ENCODE data around the gene DVL1.
A peak's percentile ranks its signal among the peaks of the same experiment; 100 is the strongest.

Gene DVL1

DNA sequence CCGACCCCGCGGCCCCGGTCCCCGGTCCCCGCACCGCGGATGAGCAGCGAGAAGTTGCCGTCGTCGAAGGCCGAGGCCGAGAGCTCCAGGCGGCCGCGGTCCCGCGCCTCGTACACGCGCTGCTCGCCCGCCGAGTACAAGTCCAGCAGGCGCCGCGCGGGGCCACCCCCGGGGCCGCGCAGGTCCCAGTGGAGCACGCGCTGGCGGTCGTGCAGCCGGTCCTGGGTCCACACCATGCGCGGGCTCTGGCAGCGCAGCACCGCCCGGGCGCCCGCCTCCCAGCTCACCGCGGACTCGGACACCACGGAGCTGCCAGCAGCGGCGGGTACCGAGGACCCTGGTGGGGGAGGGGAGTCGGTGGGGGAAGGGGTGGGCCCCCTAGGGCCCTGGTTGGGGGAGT lies 6.2 kb upstream of the DVL1 start:
- no peak for DNase-seq

- no peak for DNase-seq
Measured at GRCh38 chr1:1354271-1355247, 5.3 kb upstream of the DVL1 start.

GRCh38 chr1:1353389-1354151 lies 4.4 kb upstream of the DVL1 start:
- DNase-seq = no peak

DNA sequence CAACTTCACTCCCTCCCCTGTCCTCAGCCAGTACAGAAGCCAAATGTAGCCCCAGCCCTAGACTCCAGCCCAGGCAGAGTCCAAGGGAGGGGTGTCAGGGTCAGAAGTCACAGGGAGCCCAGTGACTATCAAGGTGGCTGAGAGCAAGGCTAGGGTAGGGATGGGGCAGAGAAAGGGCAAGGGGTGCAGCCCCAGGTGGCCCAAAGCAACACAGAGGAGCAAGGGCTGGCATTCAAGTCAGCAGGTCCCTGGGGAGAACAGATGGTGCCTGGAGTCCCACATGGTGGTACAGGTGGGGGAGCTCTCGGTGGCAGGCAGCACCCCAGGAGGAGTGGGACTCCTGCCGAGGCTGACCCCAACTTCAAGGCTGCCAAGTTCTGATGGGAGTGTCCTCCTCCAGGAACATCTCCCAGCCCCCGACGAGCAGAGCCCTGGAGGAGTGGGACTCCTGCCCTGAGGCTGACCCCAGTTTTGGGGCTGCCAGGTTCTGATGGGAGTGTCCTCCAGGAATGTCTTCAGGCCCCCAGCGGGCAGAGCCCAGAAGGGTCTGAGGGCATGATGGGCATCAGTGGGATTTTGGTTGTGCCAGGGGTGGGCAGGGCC lies 3.7 kb upstream of the DVL1 start:
- no peak for DNase-seq

DNA sequence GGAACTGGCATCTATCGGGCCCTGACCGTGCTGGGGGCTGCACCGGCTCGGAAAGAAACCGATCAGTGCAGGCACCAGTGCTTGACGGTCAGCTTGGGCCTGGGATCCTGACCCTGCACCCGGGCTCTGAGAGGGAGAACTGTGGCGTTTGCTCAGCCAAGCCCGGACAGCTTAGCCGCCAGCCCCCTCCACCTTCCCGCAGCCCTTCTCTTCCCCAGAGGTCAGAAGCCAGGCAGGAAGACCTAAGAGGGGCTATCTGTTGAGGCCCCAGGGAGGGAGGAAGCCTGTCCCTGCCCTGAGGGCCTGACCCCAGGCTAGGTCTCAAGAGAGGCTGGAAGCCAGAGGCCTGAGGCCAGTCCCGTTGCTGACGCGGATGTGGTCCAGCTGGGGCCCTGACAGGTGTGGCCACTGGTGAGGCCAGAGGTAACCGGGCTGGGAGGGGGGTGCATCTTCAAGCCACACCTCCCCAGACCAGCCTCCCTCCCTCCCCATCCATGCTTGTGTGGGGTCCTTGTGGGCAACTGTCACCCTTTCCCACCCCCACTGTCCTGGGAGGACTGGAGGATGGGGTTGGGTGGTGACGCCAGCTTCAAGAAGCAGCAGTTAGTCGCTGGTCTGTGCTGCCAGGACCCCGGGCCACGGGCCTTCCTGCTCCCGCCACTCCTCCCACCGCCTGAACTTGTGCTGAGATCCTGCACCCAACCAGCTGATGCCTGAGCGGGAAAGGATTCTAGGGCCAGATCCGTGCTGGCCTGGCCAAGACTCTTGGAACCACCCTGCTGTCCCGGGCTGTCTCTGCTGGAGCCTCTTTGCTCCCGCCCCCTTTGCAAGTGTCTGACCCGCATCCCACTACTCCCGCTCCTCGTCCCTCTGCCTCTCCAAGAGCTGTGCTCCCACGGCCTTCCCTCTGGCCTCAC lies 2.6 kb upstream of the DVL1 start:
- no peak for DNase-seq

GRCh38 chr1:1348420-1349255 lies 580 bp downstream of the DVL1 start:
- DNase-seq = peak in 1 of 2 donors; percentile 52

GRCh38 chr1:1347663-1348419 lies 1.4 kb downstream of the DVL1 start:
- no peak for DNase-seq

GRCh38 chr1:1347026-1347595 lies 2.1 kb downstream of the DVL1 start:
- DNase-seq = no peak

DNA sequence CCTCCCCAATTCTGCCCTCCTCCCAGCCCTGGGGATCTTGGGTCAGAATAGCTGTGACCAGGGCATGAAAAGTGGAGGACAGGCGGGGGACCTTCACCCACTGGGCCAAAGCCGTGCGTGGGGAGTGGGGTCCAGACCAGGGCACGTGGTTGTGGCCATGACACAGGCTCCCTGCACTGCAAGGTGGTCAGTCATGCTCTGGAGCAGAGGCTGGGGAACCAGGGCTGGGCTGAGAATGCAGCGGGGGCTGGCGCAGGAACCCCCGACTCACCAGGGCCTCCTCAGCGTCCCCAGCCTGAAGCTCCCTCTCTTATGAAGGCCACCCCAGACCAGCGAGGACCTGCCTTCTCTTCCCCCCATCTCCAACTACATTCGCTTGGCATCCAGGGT lies 2.7 kb downstream of the DVL1 start:
- no peak for DNase-seq

- no peak for DNase-seq
Measured at GRCh38 chr1:1345860-1346500, 3.2 kb downstream of the DVL1 start.

- no peak for DNase-seq
Measured at GRCh38 chr1:1345384-1345783, 3.8 kb downstream of the DVL1 start.

GRCh38 chr1:1344655-1345361 lies 4.4 kb downstream of the DVL1 start:
- DNase-seq = peak in 1 of 2 donors; percentile 51

DNA sequence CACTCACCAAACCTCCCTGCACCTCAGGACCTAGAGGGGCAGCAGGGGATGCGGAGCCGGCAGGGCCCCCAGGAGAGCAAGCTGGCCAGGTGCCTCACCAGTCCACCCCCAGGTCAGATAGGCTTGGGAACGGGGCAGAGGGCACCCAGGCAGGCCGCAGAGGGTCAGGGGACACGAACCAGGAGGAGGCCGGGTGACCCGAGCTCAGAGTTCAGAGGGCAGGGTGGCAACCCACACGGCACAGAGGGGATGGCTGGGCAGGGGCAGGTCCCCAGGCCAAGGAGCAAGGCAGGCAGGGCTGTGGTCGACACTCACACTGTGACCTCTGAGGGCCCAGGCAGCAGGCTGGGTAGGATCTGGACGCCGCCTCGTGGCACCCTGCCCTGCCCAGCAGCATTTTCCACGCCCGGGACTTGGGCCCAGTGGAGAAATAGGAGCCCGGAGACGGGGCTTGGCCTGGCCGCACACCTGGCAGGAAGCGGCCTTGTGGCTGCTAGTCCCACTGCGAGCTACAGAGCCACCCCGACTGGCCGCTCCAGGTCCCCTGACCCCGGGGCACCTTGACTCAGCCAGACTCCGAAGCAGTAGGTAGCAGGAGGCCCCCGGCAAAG lies 5.3 kb downstream of the DVL1 start:
- no peak for DNase-seq

DNA sequence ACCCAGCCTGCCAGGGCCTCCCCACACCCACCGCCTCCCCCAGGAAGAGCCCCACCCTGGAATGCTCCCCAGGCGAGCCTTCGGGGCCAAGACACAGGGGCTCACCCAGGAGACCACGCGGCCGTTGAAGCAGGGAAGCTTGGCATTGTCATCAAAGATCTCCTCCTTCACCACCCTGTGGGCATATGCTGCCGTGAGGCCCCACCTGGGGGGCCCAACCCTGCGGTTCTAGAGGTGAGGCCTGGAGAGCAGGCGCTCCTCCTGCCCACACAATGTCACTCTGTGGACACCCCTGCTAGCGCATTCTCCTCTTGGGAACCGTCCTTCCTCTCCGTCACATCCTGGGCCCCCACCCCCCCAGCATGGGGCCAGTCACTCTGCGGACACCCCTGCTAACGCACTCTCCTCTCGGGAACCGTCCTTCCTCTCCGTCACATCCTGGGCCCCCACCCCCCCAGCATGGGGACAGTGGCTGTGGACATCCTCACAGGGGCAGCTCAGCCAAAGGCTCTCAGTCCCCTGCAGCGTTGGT lies 6.6 kb downstream of the DVL1 start:
- DNase-seq = no peak

GRCh38 chr1:1342061-1342562 lies 7.1 kb downstream of the DVL1 start:
- DNase-seq = no peak

GRCh38 chr1:1341549-1342021 lies 7.6 kb downstream of the DVL1 start:
- no peak for DNase-seq

GRCh38 chr1:1340791-1341548 lies 8.2 kb downstream of the DVL1 start:
- DNase-seq = no peak

Measured in bone marrow (tissue), 2 donors.